GM20431 (cell line): ENCODE results near the gene KANK4.

ENCODE experiments used
- in situ Hi-C: fragments of 300-500 bp; cut with MseI, MboI; formaldehyde crosslinking; loops from one replicate; pipeline ENCODE4 v1.15.0; 2020; ENCODE audit warnings: low sequenced_read_pairs; ENCODE audit not compliant: unreplicated experiment

KANK4 gene

GRCh38 chr1:62218604-62219003 is 100.6 kb downstream of the KANK4 start:
- in situ Hi-C loops = no loop called here

GRCh38 chr1:62213075-62213914 is 105.9 kb downstream of the KANK4 start:
- in situ Hi-C loops = no loop called here

- in situ Hi-C loops = no loop called here
Measured at GRCh38 chr1:62212411-62212810, 106.8 kb downstream of the KANK4 start.

- in situ Hi-C loops = no loop called here
Measured at GRCh38 chr1:62210960-62211359, 108.3 kb downstream of the KANK4 start.

- in situ Hi-C loops = no loop called here
Measured at GRCh38 chr1:62209931-62210595, 109.2 kb downstream of the KANK4 start.

- in situ Hi-C loops = no loop called here
Measured at GRCh38 chr1:62208970-62209369, 110.3 kb downstream of the KANK4 start.

GRCh38 chr1:62208087-62208486 is 111.1 kb downstream of the KANK4 start:
- in situ Hi-C loops = no loop called here

GRCh38 chr1:62207187-62207586 is 112.0 kb downstream of the KANK4 start:
- in situ Hi-C loops = no loop called here

GRCh38 chr1:62198781-62199125 is 120.5 kb downstream of the KANK4 start:
- in situ Hi-C loops = no loop called here

- in situ Hi-C loops = no loop called here
Measured at GRCh38 chr1:62198069-62198780, 121.0 kb downstream of the KANK4 start.

- in situ Hi-C loops = no loop called here
Measured at GRCh38 chr1:62196086-62196690, 123.0 kb downstream of the KANK4 start.

GRCh38 chr1:62194651-62195544 is 124.3 kb downstream of the KANK4 start, which contains the start of gene L1TD1:
Gene L1TD1 (plus strand): TSS chr1:62194849. CDS start chr1:62206629, 11,780 bp downstream.
- in situ Hi-C loops = no loop called here

- in situ Hi-C loops = no loop called here
Measured at GRCh38 chr1:62188111-62188510, 131.1 kb downstream of the KANK4 start.

GRCh38 chr1:62187548-62187947 is 131.7 kb downstream of the KANK4 start:
- in situ Hi-C loops = no loop called here
